Mesendoderm (in vitro differentiated cells): Measurements from ENCODE around the gene HSD17B13.

Experiments used
- DNase-seq: peaks from one replicate; pipeline ENCODE4 v3.0.0; 2013
- H2AK5ac ChIP-seq: 2 replicates; pipeline ENCODE4 v1.6.1; 2013; ENCODE audit warnings: low read length, inconsistent platforms
- H2BK120ac ChIP-seq: 2 replicates; pipeline ENCODE4 v1.6.1; 2013; ENCODE audit warnings: low read depth, mild to moderate bottlenecking, low read length, moderate library complexity, mixed read lengths
- H2BK15ac ChIP-seq: replicated peaks from 2 replicates; pipeline ENCODE4 v1.6.1; 2013; ENCODE audit warnings: low read depth, mild to moderate bottlenecking, moderate library complexity
- H2BK5ac ChIP-seq: 2 replicates; pipeline ENCODE4 v1.6.1; 2013; ENCODE audit warnings: low read length, inconsistent platforms
- H3K18ac ChIP-seq: 2 replicates; pipeline ENCODE4 v1.6.1; 2013; ENCODE audit warnings: mild to moderate bottlenecking, low read length, mixed read lengths
- H3K23ac ChIP-seq: one replicate; pipeline ENCODE4 v1.6.1; 2013; ENCODE audit warnings: low read length
- H3K27ac ChIP-seq: 2 replicates; pipeline ENCODE4 v1.5.1; 2013; ENCODE audit warnings: low read depth, mild to moderate bottlenecking, inconsistent platforms, low read length, moderate library complexity
- H3K27me3 ChIP-seq: 2 replicates; pipeline ENCODE4 v1.6.1; 2013; ENCODE audit warnings: low read length, control low read depth, mild to moderate bottlenecking, inconsistent platforms; ENCODE audit not compliant: insufficient read depth, poor library complexity
- H3K36me3 ChIP-seq: 2 replicates; pipeline ENCODE4 v1.6.1; 2013; ENCODE audit warnings: low read length, inconsistent platforms; ENCODE audit not compliant: control insufficient read depth, insufficient read depth
- H3K4ac ChIP-seq: one replicate; pipeline ENCODE4 v1.6.1; 2013; ENCODE audit warnings: low read depth, mild to moderate bottlenecking, low read length, moderate library complexity
- H3K4me1 ChIP-seq: 2 replicates; pipeline ENCODE4 v1.6.1; 2013; ENCODE audit warnings: low read depth, low read length, inconsistent platforms; ENCODE audit not compliant: control insufficient read depth
- H3K4me2 ChIP-seq: 2 replicates; pipeline ENCODE4 v1.6.1; 2013; ENCODE audit warnings: low read length
- H3K4me3 ChIP-seq: 2 replicates; pipeline ENCODE4 v1.5.1; 2013; ENCODE audit warnings: mild to moderate bottlenecking, low read length
- H3K56ac ChIP-seq: one replicate; pipeline ENCODE4 v1.6.1; 2013; ENCODE audit warnings: low read length
- H3K79me1 ChIP-seq: 2 replicates; pipeline ENCODE4 v1.6.1; 2013; ENCODE audit warnings: low read length, inconsistent platforms
- H3K79me2 ChIP-seq: 2 replicates; pipeline ENCODE4 v1.6.1; 2013; ENCODE audit warnings: mild to moderate bottlenecking, low read length; ENCODE audit not compliant: control insufficient read depth, insufficient read depth
- H3K9ac ChIP-seq: 2 replicates; pipeline ENCODE4 v1.6.1; 2013; ENCODE audit warnings: low read length, inconsistent platforms
- H4K5ac ChIP-seq: one replicate; pipeline ENCODE4 v1.6.1; 2013; ENCODE audit warnings: low read length
- H4K8ac ChIP-seq: one replicate; pipeline ENCODE4 v1.6.1; 2013; ENCODE audit warnings: low read depth, mild to moderate bottlenecking, control low read depth, low read length, moderate library complexity
- WGBS: extraction: QIAGEN DNeasy Blood & Tissue Kit; methylation state at CpG from one replicate; pipeline ENCODE4 v1.1.7; 2013; ENCODE audit warnings: low lambda C conversion rate, missing lambda C conversion rate; ENCODE audit not compliant: insufficient coverage; ENCODE audit errors: extremely low coverage; 5-methylcytosine and 5-hydroxymethylcytosine counted together

The HSD17B13 gene

DNA sequence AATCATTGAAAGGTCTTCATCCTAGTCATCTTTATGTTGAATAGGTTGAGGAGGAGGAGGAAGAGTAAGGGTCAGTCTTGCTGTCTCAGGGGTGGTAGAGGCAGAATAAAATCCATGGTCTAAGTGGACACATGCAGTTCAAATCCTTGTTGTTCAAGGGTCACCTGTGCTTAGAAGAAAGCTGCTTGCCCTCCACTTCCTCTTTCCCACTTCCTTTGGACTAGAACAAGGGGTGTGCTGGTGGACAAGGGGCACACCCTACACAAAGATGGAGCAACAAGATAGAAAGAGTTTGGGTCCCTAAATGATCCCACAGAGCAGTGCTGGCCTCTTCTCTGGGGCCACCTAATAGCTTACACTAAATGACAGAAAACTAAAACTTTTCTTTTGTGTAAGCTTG lies 47.9 kb downstream of the HSD17B13 start:
- no peak overlapping the region for H2AK5ac ChIP-seq
- H2BK15ac ChIP-seq, result no peak overlapping the region
- no peak overlapping the region for H3K18ac ChIP-seq
- no peak overlapping the region for H4K8ac ChIP-seq
- H3K79me1 ChIP-seq, result no peaks in the 10 kb centered on the region
- no peak overlapping the region for H3K27ac ChIP-seq
- H2BK5ac ChIP-seq, result no peak overlapping the region
- H2BK120ac ChIP-seq, result no peak overlapping the region
- no peaks in the 10 kb centered on the region for H3K27me3 ChIP-seq
- no peak for DNase-seq
- no peak overlapping the region for H3K4me2 ChIP-seq
- H3K23ac ChIP-seq, result no peak overlapping the region
- no peaks in the 10 kb centered on the region for H3K79me2 ChIP-seq
- no peak overlapping the region for H3K9ac ChIP-seq
- no peaks in the 10 kb centered on the region for H3K36me3 ChIP-seq
- H3K56ac ChIP-seq, result no peak overlapping the region
- no peaks in the 10 kb centered on the region for H3K4me1 ChIP-seq
- H3K4me3 ChIP-seq, result no peak overlapping the region
- H3K4ac ChIP-seq, result no peak overlapping the region
- no peak overlapping the region for H4K5ac ChIP-seq

DNA sequence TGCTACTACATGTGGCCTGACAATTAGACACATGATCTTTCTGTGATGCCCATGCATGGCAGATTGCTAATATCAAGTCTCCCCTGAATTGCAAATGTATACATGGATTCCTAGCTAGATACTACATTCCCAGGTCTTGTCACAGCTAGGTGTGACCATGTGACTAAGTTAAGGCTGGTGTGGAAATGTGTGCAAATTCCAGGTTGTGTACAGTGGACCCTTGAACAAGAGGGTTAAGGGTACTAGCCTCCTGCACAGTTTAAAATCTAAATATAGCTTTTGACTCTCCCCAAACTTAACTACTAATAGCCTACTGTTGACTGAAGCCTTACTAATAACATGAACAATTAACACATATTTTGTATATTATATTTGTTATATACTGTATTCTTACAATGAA lies 48.4 kb downstream of the HSD17B13 start:
- H3K23ac ChIP-seq, result no peak overlapping the region
- H3K79me2 ChIP-seq, result no peaks in the 10 kb centered on the region
- DNase-seq, result no peak
- no peaks in the 10 kb centered on the region for H3K27me3 ChIP-seq
- no peak overlapping the region for H2BK120ac ChIP-seq
- H3K4me2 ChIP-seq, result no peak overlapping the region
- H3K9ac ChIP-seq, result no peak overlapping the region
- no peak overlapping the region for H3K4me3 ChIP-seq
- no peak overlapping the region for H4K5ac ChIP-seq
- no peaks in the 10 kb centered on the region for H3K79me1 ChIP-seq
- H3K36me3 ChIP-seq, result no peaks in the 10 kb centered on the region
- H2AK5ac ChIP-seq, result no peak overlapping the region
- H3K18ac ChIP-seq, result no peak overlapping the region
- H3K4me1 ChIP-seq, result no peaks in the 10 kb centered on the region
- no peak overlapping the region for H4K8ac ChIP-seq
- H3K27ac ChIP-seq, result no peak overlapping the region
- no peak overlapping the region for H2BK15ac ChIP-seq
- H2BK5ac ChIP-seq, result no peak overlapping the region
- no peak overlapping the region for H3K56ac ChIP-seq
- H3K4ac ChIP-seq, result no peak overlapping the region

DNA sequence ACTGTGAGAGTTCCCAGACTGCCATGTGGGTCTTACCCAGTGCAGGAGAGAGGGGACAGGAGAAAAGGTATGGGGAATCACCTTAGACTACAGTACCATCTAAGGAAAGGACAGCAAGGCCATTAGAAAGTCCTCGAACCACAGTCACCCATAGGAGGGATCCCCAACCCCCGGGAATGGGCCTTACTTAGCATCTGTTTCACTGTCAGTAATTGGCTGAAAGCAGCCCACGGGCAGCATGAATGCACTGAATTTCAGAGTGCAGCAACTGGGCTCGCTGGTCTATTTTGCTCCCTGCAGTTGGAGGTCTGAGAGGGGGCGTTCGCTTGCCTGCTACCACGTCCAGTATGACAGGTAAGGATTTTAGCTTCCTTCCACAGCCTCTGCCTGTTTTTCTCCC lies 51.9 kb downstream of the HSD17B13 start:
- DNase-seq, result peak; percentile 7
- Histone ChIP-seq H3K27ac (no peak overlapping the region), H3K79me1 (no peaks in the 10 kb centered on the region), H3K79me2 (no peaks in the 10 kb centered on the region), H3K36me3 (no peaks in the 10 kb centered on the region), H2BK15ac (no peak overlapping the region), H2BK120ac (no peak overlapping the region), H4K5ac (no peak overlapping the region), H3K4me2 (no peak overlapping the region), H3K9ac (no peak overlapping the region), H3K4me1 (no peaks in the 10 kb centered on the region), H2BK5ac (no peak overlapping the region), H3K56ac (no peak overlapping the region), H2AK5ac (no peak overlapping the region), H3K18ac (no peak overlapping the region), H3K23ac (no peak overlapping the region), H3K27me3 (no peaks in the 10 kb centered on the region), H3K4ac (no peak overlapping the region), H3K4me3 (no peak overlapping the region), H4K8ac (no peak overlapping the region)
- WGBS, result no CpG with 5 or more reads among the region's 7 CpGs

DNA sequence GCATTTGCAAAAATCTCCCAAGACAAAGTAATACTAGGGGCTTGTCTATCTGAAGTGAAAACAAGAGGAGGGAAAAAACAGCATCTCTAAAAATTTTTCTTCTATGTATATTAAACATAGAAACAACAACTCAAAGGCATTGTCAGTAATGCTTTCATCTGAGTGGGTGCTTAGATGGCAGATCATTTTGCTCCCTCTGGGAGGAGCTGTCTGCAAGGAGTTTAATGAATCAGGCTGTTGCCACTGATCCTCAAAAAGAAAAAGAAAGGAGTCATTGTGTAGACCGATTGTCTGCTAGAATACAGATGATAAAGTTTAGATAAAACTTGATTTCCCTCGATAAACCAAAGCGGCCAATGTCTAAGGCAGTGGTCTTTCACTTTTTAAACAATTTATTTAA lies 52.5 kb downstream of the HSD17B13 start:
- no peak overlapping the region for H2AK5ac ChIP-seq
- H3K4me3 ChIP-seq, result no peak overlapping the region
- no peak overlapping the region for H3K27ac ChIP-seq
- H3K36me3 ChIP-seq, result no peaks in the 10 kb centered on the region
- H3K9ac ChIP-seq, result no peak overlapping the region
- no CpG with 5 or more reads among the region's 3 CpGs for WGBS
- DNase-seq, result peak; percentile 67
- no peak overlapping the region for H2BK120ac ChIP-seq
- H3K27me3 ChIP-seq, result no peaks in the 10 kb centered on the region
- H3K4me2 ChIP-seq, result no peak overlapping the region
- no peak overlapping the region for H4K5ac ChIP-seq
- H3K4ac ChIP-seq, result no peak overlapping the region
- H3K18ac ChIP-seq, result no peak overlapping the region
- H2BK15ac ChIP-seq, result no peak overlapping the region
- no peaks in the 10 kb centered on the region for H3K4me1 ChIP-seq
- no peak overlapping the region for H4K8ac ChIP-seq
- H3K23ac ChIP-seq, result no peak overlapping the region
- no peaks in the 10 kb centered on the region for H3K79me2 ChIP-seq
- no peak overlapping the region for H3K56ac ChIP-seq
- H3K79me1 ChIP-seq, result no peaks in the 10 kb centered on the region
- no peak overlapping the region for H2BK5ac ChIP-seq

DNA sequence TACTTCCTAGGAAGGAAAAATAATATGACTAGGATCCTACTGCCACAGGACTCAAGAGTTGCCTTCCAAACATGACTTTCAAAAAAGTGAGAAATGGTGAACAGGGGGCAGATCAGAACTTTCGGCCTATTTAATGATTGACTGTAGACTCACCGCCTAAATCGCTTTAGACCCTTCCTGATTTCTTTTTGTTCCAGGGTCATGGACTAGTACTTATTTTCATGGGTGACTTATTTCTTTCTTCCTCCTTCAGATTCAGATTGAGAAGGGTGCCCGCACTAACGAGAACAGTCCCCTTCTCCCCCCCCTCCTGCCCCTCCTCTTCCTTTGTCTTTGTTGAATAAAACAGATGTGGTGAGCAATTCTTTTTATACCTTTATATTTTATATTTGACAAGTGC lies 54.3 kb downstream of the HSD17B13 start:
- no peak overlapping the region for H4K8ac ChIP-seq
- H3K27me3 ChIP-seq, result no peaks in the 10 kb centered on the region
- no peaks in the 10 kb centered on the region for H3K79me1 ChIP-seq
- H2BK5ac ChIP-seq, result no peak overlapping the region
- H3K79me2 ChIP-seq, result no peaks in the 10 kb centered on the region
- H3K36me3 ChIP-seq, result no peaks in the 10 kb centered on the region
- H3K27ac ChIP-seq, result no peak overlapping the region
- no peak overlapping the region for H3K4ac ChIP-seq
- DNase-seq, result no peak
- no peak overlapping the region for H4K5ac ChIP-seq
- H3K18ac ChIP-seq, result no peak overlapping the region
- no CpG with 5 or more reads among the region's 5 CpGs for WGBS
- no peak overlapping the region for H2BK15ac ChIP-seq
- H3K4me2 ChIP-seq, result no peak overlapping the region
- H2AK5ac ChIP-seq, result no peak overlapping the region
- no peaks in the 10 kb centered on the region for H3K4me1 ChIP-seq
- H2BK120ac ChIP-seq, result no peak overlapping the region
- no peak overlapping the region for H3K23ac ChIP-seq
- no peak overlapping the region for H3K4me3 ChIP-seq
- H3K9ac ChIP-seq, result no peak overlapping the region
- H3K56ac ChIP-seq, result no peak overlapping the region

- H4K5ac ChIP-seq, result no peak overlapping the region
- H4K8ac ChIP-seq, result no peak overlapping the region
- H3K79me2 ChIP-seq, result no peaks in the 10 kb centered on the region
- H3K4me1 ChIP-seq, result no peaks in the 10 kb centered on the region
- H3K23ac ChIP-seq, result no peak overlapping the region
- H2BK5ac ChIP-seq, result no peak overlapping the region
- no peak overlapping the region for H3K4ac ChIP-seq
- H3K79me1 ChIP-seq, result no peaks in the 10 kb centered on the region
- no peak overlapping the region for H3K56ac ChIP-seq
- H2BK120ac ChIP-seq, result no peak overlapping the region
- H3K18ac ChIP-seq, result no peak overlapping the region
- no peak overlapping the region for H2BK15ac ChIP-seq
- H3K36me3 ChIP-seq, result no peaks in the 10 kb centered on the region
- peak; percentile 6 for DNase-seq
- no peak overlapping the region for H3K27ac ChIP-seq
- H3K4me3 ChIP-seq, result no peak overlapping the region
- no peak overlapping the region for H3K4me2 ChIP-seq
- H2AK5ac ChIP-seq, result no peak overlapping the region
- 100% methylated on average over 2 of the region's 3 CpGs for WGBS
- no peaks in the 10 kb centered on the region for H3K27me3 ChIP-seq
- no peak overlapping the region for H3K9ac ChIP-seq
These were observed 55.7 kb downstream of the HSD17B13 start for GRCh38 chr4:87266986-87267385.
